Activated CD4-positive, CD25-positive, alpha-beta regulatory T cell treated with anti-CD3 and anti-CD28 coated beads, Interleukin-2, amount 50 U/mL, for 72 hours (primary cell): Measurements from ENCODE around the gene ABCA9.

Source experiments
- DNase-seq: peaks from one replicate; pipeline ENCODE4 v3.0.0; 2021

ABCA9 gene

DNA sequence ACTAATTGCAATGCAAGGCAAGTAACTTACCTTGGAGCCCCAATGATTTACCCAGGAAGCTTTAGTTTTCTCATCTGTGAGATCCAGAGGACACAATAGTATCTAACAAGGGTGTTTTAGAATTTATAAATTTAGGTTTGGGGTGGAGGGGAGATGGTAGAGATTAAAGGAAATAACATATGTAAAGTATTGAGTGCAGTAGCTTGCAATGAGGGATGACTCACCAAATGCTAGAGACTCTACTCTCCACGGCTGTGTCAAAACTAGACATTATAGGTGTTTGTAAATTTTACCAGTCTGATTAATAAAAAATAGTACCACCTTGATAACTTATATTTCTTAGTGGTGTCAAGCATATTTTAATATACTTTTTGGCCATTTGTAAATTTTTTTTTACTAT is 3.7 kb upstream of the ABCA9 start:
- no peak for DNase-seq

DNA sequence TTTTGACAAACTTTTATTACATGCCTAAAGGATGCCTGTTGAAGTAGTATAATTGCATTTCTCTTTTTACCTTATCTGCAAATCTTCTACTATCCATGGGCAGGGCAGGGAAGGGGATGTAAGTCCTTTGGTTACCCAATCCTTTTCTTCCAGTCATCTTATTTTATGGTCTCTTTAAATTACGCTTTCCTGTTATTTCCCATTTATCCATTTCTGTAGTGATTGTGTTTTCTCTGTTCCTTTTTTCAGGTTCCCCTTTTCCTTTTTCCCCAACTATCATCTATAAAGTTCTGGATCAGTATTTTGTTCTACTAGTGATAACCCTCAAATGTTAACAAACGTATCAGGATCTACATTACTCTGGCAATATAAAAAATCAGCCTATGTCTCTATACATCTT is 3.3 kb upstream of the ABCA9 start:
- DNase-seq = no peak

DNA sequence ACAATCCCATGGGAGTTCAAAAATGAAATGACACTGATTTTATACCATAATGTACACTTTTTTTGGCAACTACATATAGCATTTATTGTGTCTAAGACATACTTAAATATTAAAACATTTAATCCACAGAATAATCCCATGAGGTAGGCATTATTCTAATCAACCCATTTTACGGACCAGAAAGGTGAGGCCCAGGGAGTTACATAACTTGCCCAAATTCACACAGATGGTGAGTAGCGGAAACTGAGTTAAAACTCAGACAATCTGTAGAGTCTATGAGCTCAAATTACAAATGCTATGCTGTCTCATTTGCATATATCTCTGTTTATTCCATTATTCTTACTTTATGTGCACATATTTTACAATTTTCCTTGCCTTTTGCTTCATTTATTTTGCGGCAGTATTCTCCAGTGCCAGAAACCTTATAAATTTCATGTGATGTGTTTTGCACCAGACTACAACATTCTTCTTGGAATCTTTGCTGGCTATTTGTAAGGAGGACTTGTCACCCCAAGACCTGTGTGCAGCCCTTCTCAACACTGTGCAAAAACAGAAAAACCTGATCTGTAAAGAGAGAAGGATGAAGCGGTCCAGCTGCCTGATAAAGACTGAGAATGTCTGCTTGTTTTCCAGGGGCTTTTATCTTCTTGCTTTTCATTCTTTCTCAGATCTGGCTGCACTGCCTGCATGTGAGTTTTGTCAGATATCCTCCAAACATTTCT is 2.3 kb upstream of the ABCA9 start:
- DNase-seq = no peak

DNA sequence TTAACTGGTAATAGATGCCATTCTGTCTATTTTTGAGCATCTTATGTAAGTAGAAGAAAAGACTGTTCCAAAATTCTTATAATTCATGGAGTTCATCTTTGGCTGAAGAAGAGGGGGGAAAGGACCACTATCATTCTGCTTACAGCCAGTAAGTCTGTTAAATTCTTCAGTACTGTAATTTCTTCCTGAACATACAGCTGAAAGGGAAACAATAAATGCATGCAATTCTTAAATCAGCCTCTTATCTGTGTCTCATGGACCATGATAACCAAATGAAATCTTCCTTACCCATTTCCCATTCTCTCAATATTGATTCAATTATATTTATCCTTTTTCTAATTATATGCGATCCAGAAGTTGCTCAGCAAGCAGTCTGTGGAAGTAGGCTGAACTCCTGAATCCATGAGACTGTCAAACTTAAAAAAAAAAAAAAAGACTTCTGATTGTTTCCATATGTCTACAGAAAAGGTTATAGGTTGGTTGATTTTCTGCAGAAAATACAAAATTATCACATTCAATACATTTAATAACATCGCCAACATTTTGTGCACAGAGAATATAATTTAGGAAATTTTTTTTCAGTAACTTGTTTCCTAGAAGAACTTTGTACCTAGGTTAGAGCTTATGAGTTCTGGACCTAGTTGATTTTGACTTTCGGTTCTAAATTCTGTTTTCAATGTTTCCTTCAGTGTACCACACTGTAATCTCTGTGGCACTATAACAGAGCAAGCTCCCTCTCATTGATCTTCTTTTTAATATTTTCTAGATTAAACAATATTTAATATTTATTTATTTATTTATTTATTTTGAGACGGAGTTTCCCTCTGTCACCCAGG is 1.2 kb upstream of the ABCA9 start:
- no peak for DNase-seq

DNA sequence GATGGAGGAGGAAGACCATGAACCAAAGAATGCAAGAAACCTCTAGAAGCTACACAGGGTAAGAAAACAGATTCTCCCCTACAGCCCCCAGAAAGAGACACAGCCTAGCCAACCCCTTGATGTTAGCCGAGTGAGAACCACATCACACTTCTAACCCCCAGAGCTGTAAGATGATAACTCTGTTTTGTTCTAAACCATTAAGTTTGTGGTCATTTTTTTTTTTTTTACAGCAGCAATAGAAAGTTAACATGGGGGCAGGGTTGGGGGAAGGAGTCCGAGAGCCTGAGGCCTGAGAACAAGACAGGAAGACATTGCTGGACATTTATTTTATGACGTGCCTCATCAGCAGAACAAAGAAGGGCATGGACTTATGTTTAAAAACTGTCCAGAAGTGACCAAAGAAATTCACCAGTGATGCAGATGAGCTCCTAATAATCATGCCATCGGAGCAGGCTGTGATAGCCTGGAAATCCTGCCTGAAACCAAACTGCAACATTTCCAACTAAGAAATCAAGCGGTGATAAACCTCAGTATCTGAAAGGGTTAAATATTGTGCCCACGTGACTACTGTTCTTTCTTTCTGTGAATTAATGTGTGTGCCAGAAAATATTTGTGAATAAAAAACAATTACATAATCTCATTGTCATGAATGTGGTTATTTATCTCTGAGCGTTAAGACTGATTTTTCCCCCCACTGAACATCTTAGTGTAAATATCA is 1.1 kb downstream of the ABCA9 start:
- no peak for DNase-seq

DNA sequence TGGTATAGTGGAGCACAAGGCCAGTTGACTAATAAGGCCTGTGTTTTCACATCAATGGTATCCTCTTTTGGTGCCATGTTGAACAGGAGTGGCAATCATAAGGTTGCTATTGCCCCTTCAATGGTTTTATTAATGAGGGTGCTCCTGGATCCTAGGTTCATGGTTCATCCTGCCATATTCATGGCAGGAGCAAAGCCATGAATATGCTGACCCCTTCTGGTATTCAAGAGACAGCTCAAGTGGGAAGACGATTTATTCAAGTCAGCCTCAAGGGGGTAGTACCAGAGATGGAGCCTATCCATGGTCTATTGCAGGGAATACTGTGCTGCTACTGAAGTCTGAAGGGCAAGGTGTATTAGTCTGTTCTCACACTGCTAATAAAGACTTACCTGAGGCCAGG is 2.6 kb downstream of the ABCA9 start:
- no peak for DNase-seq

DNA sequence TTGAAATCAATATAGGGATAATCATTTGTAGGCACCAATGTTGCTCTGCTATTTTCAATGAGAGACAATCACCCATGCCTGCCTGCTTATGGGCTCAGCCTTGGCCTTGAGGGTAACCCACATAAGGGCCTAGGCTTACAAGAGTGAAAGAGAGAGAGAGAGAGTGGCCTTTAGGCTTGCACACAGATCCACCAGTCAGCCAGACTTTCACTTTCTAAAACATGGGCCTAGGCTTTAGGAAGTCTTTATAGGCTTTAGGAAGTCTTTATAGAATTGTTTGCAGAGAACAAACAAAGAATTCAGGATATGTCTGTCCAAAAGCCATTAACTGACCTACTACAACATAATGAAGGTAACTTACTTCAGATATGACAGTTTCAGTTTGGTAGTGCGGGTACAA is 3.4 kb downstream of the ABCA9 start:
- DNase-seq = no peak

DNA sequence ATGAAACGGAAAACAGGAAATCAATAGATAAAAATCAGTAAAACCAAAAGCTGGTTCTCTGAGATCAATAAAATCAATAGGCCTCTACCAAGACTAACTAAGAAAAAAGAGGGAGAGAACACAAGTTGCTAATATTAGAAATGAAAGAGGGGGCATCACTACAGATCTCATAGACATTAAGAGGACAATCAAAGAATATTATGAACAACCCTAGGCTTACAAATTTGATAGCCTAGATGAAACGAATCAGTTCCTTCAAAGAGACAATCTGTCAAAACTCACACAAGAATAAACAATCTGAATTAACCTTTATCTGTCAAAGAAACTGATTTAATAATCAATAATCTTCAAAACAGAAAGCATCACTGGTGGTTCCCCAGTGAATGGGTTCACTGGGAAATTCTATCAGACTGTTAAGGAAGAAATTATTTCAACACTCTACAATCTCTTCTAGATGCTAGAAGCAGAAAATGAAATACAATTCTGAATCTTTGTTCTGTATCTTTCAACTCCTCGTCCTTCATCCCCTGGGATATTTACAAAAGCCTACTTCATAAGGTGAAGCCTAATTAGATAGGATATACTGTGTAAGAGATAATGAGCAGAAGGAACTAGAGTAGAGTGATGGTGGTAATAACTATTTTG is 4.4 kb downstream of the ABCA9 start:
- no peak for DNase-seq

DNA sequence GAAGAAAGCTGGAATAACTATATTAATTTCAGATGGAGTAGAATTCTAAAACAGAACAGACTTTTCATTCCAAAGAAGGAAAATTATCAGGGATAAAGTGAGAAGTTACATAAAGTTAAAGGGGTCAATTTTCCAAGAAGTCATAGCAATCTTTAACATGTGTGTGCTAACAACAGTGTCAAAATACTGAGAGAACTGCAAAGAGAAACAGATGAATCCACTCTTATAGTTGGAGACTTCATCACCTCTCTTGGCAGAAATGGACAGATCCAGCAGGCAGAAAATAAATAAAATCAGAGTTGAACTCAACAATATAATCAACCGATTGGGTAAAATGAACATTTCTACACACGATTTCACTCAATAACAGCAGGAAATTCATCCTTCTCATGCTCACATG is 5.4 kb downstream of the ABCA9 start:
- DNase-seq = no peak

DNA sequence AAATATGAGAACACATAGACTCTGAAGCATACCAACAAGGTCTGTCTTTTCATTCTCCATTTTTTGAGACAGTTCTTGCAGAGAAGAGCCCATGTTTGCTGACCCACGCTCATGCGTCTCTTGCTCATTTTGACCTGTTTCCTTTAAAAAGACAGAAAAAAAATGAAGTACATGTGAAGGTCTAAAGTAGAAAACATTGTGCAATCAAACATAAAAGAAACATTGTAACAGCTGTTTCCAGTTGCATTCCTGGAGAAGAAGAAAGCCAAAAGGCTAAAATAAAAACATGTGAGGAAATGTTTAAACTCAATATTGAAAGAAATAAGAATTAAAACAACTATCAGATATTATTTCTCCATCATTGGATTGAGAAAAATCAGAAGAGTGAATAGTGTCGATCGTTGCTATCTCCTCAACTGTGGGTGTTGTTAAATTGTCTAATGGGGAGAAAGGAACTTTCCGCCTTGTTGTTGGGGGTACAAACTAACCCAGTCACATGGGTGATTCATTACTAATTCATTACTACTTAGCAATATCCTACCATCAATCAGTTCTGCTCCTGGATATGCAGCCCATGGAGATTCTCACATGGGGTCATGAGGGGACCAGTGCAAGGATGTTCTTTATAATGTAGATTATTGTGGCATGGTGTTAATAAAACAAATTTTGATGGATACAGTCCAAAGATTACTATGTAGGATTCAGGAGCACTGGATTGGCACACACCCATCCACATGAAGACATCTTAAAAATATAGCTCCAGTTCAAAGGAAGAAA is 9.5 kb downstream of the ABCA9 start:
- DNase-seq = no peak

DNA sequence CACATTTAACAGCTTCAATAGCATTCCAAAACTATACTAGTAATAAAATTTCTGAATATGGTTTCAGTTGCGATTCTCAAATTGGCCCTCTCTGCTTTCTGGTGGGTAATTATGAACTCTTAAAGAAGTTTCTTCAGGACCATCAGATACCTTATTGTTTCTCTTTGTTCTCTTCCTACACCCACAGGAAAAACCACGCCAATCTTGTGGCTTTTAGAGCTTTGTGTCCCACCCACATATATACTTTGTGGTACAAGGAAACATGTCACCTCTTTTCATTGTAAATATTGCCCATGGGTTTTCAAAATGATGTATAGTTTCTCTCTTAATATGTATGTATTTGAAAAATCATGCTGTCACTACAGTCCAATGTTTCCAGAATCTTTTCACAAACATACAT is 12.1 kb downstream of the ABCA9 start:
- DNase-seq = no peak

DNA sequence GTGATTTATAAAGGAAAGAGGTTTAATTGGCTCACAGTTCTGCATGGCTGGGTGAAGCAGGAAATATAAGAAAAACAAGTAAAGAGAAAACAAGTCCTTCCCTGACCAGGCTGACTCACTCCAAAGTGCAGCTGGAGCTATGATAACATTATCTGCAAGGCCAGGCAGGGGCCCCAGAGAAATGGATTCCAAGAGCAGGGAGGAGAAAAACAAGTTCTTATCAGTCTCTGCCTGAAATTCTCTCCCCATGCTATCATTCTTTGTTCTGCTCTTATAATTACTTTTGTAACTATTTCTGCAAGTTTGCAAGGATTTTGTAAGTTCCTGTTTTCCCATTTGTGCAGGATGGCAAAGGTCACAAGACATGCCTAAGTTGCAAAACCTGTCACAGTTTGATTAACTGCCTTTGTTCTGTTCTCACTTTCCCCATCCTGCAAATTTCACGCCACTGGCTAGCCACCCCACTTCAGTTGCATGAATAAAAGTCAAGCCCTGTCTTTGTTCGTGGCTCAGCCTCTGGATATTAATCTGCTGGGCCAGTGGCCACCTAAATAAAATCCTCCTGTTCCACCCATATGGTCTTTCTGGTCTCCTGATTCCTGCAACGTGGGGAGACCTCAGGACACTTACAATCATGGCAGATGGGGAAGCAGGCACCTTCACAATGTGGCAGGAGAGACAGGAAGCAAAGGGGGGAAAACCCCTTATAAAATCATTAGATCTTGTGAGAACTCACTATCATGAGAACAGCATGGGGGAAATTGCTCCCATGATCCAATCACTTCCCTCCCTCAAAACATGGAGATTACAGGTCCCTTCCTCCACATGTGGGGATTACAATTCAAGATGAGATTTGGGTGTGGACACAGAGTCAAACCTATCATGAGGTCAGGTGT is 13.1 kb downstream of the ABCA9 start:
- DNase-seq = no peak

DNA sequence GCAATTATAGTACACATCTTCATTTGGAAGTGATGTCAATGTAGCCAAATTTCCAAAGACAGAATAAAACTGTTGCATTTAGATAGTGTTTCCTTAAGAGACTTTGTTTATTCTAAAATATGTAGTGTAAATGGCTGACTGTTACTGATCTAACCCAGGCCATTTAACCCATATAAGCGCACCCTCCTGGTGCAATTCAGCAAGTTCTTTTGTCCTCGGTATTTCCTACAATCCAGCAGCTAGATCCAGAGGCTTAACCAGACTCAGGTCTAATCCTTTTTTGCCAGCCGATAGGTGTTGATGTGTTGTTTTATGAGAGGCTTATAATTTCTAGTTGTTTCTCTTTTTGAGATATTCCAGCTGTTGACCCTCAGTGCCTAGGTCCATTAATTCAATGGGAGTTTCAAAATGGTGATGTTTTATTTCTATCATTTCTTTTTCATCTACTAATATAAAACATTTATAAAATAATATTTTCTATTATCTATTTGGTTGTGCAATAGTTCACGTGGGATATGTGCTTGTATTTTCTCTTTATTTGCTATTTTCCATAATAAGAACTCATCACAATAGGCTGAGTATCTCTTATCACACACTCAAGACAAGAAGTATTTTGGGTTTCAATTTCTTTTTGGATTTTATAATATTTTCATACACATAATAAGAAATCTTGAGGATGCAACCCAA is 14.5 kb downstream of the ABCA9 start:
- no peak for DNase-seq

DNA sequence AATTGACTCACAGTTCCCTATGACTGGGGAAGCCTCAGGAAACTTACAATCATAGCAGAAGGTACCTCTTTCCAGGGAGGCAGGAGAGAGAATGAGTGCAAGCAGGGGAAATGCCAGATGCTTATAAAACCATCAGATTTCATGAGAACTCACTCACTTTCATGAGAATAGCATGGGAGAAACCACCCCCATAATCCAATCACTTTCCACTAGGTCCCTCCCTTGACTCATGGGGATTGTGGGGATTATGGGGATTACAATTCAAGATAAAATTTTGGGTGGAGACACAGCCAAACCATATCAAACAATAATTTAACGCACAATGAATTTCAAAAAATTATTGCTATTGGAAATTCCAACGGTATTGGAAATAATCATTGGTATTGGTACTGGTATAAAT is 15.1 kb downstream of the ABCA9 start:
- DNase-seq = no peak

DNA sequence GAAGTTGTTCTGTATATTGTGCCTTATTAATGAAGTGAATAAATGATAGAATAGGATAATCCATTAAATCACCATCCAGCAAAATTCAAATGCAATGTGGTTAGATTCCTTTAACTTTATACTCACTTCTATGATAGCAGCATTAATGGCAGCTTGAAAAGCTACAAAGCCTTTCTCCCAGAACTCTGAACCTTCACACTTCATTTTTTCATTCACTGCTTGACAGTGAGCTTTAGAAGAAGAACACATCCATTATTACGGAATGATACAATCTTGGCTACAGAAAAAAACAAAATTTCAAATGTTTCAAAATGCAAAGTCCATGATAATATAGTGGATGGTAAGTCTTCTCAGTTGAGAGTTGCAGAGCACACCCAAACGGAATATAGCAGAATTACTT is 16.4 kb downstream of the ABCA9 start:
- DNase-seq = no peak

DNA sequence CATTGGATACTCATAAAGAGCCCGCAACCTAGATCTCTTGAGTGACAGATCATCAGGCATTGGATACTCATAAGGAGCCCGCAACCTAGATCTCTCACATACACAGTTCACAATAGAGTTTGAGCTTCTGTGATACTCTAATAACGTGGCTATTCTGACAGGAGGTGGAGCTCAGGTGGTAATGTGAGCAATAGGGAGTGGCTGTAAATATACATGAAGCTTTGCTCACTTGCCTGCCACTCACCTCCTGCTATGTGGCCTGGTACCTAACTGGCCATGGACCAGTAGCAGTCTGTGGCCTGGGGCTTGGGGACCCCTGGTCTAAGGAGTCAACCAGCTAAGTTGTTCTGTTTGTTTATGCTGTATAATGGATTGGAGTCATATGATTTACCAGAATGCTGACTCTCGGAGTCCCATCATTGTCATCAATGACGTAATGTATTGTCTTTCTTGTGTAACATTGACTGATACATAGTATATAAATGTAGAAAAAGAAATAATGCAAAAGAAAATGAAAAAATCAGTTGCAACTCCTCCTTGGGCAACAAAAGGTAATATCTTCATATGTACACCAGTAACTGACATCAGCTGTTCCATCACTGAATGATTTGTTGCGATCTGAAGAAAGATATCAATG is 17.5 kb downstream of the ABCA9 start:
- no peak for DNase-seq

DNA sequence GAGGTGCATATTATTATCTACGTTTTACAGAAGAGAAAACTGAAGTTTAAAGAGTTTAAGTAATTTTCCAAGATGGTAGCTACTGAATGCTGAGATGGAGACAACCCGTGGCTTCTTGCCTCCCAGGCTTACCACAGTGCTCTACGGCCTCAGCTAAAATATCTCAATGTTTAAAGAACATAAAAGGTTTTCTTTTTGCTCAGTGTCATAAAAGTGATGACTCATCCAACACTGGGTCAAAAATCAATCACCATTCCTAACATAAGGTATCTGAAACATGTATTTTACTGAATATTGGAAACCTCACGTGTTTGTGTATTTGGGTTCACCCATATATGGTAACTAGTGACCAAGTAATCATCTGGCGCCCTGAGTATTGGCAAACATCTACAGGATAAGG is 18.4 kb downstream of the ABCA9 start:
- no peak for DNase-seq

DNA sequence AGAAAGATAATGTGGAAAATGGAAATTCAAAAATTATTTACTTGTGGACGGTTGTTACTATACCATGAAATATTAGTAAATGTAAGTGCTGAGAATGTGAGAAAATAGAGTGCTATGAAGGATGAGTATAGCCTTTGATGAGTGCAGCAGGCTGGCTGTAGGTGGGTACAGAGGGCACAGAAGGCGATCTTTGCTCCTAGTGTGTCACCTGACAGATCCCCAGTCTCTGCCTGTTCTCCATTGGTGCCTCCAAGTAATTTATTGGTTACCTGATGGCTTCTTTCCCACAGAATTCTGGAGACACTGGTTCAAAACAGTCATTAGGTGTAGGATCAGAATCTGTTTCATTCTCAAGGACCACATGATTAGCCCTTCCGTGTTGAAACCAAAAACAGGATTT is 28.9 kb downstream of the ABCA9 start:
- DNase-seq = no peak

DNA sequence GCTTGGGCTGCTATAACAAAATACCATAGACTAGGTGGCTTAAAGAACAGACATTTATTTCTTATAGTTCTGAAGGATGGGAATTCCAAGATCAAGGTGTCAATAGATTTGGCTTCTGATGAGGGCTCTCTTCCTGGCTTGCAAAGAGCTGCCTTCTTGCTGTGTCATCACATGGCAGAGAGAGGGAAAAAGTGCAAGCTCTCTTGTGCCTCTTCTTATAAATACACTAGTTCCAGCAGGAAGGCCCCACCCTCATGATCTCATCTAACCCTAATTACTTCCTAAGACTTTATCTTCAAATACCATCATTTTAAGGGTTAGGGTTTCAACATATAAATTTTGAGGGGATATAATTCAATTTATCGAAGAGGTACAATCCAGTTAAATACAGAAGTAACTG is 30.6 kb downstream of the ABCA9 start:
- no peak for DNase-seq

DNA sequence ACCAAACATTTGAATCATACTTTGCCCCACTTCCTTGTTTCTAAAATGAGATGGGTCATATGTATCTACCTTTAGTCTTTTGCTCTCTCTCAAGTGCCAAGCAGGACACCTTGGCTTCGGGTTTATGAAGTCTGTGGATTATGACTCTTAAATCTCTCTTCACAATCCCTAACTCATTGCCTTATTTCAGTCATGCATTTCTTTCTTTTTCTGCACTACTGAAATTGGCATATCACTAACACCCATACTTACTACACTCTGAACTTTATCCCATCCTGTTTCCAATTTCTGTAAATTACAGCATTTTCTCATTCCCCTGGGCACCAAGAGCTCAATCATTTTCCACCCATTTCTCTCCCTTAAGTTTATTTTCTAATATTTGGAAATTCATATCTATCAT is 42.0 kb downstream of the ABCA9 start:
- no peak for DNase-seq
